UCSD-AML1 (cell line): ENCODE results near the gene SCML2.
A peak's percentile ranks its signal among the peaks of the same experiment; 100 is the strongest.
"Not testable (repeated sequence)": the region's sequence is repeated elsewhere in the genome, so short reads cannot be mapped to it uniquely, and the experiment has no call there.

ENCODE experiments used
- DNase-seq: peaks from one replicate; lab custom pipeline; 2025; ENCODE audit not compliant: unreplicated experiment; lab: John Stamatoyannopoulos, UW

SCML2 gene

DNA sequence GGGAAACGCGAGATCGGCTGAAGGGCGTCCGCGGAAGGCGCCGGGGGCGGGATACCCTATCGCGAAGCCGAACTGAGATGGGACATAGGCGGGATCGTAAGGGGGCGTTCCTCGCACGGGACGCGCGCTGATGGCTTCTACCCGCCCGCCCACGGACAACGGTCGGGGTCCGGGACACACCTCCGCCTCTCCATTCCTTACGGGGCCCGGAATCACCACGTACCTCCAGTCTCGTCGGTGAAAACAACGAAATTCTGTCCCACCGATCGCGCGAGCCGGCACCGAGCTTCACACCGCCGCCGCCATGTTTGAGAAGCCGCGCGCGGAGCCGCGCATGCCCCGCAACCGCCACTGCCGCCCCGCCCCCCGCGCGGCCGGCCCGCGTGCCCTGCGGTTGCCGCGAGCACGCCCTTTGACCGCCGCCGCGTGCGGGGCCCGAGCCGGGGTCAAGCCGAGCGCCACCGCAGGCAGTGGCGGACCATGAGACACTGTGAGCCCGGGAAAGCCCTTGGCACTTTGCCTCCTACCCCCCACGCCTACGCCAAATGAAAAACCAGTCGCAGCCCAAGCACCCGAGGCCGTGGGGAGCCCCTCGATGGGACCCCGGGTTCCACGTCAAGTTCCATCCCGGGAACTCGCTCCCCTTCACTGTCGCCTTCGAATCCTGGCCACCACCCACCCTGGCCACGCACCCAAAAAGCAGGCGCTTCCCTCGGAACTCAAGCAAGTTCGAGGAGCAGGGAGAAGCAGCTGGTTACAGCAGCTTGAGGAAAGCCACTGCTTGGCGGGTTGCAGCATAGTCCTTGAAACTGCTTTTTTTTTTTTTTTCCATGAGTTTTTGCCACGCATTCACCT is at the start of gene SCML2:
TSS of gene SCML2 (minus strand) at position 320 of the 855 bp plus-strand sequence. CDS start 20,617 bp downstream, outside the sequence.
- DNase-seq = no peak

DNA sequence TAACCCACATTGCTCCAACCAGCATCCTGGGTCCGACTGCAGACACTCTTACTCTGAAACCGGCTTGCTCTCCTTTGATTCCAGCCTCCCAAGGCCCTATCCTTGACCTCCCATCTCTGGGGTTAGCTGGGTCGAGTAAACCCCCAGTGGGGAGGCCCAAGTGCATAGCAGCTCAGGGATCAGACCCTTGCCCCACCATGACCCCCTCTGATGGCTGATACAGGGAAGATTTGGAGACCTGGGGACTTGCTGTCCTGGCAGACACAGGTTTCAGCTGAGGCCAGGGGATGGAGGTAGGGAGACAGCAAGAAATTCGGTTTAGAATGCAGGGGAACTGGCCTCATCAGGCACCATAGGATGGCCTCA is 47.3 kb upstream of the SCML2 start:
- DNase-seq = no peak

DNA sequence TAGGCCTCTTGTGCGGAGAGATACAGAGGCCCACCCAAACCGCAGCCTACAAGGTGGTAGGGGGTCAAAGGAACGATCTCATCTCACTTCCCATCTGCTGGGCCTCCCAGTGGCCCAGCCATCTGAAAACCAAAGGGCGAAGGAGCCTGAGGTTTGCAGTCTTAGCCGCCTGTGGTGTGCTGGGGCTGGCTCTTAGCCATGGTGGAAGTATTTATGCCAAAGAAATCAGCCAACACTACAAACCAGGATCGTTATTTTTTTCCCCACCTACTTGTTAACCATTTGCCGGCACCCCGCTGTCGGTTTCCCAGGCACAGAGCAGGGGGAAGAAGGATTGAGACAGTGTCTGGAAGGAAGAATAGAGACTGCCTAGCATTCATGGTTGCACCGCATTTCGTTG is 40.0 kb upstream of the SCML2 start:
- no peak for DNase-seq

DNA sequence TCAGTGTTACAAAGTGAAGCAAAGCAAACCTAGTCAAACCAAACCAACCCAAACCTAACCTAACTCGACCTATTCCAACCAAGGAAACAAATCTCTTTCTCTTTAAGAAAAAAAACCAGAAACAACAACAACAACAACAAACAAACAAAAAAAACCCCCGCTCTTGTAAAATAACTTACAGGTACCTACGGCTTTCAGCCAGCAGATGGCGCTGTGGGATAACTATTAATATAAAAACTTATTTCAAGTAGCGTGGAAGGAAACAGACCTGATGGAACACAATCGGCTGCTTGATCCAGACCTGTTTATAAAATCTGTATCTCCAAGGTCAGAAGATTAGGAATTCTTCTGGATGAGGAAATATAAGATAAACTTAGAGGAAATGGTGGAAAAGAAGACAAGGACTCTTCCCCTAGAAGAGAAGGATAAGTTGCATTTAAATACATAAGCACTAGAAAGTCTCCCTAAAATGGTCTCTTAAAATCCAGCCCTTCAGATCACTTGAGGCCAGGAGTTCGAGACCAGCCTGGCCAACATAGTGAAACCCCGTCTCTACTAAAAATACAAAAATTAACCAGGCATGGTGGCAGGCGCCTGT is 36.6 kb upstream of the SCML2 start:
- DNase-seq = peak; percentile 21

DNA sequence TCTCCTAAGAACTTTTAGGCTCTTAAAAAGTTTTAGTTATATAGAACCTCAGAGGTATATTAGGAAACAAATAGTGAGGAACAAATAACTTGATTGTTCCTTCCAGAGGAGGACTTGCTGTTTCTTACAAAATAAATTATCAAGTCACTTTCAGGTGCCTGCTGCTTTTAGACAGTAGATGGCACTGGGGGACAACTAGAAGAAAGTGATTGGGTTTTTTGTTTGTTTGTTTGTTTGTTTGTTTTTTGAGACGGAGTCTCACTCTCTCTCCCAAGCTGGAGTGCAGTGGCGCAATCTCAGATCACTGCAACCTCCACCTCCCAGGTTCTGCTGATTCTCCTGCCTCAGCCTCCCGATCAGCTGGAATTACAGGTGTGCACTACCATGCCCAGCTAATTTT is 35.5 kb upstream of the SCML2 start:
- DNase-seq = no peak

DNA sequence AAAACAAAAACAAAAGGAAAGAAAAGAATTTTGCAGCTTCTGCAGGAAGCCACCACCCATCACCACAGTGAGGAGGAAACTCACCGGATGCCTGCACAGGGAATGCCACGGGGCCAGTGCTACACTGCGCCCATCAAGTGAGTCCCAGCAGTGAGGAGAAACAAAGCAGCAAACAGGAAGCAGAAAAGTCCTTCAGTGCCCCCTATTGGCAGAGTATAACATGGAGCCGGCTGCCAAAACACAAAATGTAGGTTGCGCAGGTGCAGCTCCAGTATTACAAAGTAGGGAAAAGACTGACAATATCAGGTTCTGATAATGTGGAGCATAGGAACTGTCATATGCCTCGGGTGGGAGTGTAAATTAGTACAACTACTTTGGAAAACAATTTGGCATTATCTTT is 23.3 kb upstream of the SCML2 start:
- peak; percentile 21 for DNase-seq

DNA sequence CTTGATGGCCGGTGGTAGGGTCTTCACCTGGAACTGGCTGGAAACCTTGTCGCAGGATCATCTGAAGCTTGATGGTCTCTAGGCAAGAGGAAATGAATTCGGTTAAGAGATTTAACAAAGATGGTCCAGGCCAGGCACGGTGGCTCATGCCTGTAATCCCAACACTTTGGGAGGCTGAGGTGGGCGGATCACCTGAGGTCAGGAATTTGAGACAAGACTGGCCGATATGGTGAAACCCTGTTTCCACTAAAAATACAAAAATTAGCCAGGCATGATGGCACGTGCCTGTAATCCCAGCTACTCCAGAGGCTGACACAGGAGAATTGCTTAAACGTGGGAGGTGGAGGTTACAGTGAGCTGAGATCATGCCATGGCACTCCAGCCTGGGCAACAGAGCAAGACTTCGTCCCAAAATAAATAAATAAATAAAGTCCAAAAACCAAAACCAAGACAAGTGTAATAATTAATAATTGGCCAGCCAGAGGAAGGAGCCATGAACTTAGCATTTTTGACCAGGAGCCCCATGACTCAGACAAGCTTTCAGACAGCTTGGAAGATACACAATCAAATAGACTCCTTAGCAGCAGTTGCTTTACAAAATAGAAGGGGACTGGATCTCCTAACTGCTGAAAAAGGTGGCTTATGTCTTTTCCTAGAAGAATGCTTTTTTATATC is 20.8 kb upstream of the SCML2 start:
- not testable (repeated sequence) for DNase-seq

DNA sequence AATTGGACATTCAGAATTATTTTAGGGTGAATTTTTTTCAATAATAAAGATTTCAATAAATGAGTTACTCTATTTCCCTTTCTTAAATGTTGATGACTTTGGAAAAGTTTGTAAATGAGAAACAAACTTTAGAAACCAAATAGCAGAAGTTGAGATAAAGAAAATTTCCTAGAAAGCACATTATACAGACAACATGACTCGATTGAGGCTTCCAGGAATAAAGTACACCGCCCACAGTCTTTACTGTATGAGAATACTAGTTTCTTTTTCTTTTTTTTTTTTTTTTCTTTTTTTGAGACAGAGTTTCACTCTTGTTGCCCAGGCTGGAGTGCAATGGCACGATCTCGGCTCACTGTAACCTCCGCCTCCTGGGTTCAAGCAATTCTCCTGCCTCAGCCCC is 14.6 kb upstream of the SCML2 start:
- DNase-seq = not testable (repeated sequence)

DNA sequence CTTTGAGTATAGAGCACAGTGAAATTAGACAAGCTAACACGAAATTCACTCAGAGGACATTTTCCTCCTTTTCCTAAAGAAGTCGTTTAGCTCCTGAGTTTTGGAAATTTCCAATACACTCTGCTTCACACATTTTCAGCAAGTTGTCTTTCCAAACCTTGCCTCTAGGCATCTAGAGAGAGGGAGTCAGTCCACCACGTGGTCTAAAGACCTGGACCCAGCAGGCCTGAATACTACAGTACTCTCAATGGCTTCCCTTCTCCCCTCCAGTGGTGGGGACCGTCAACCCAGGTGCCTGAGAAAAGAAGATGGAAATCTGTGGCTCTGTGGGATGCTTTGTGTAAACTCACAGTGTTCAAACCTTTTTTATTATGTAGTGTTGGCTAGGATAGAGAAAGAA is 13.9 kb upstream of the SCML2 start:
- no peak for DNase-seq

DNA sequence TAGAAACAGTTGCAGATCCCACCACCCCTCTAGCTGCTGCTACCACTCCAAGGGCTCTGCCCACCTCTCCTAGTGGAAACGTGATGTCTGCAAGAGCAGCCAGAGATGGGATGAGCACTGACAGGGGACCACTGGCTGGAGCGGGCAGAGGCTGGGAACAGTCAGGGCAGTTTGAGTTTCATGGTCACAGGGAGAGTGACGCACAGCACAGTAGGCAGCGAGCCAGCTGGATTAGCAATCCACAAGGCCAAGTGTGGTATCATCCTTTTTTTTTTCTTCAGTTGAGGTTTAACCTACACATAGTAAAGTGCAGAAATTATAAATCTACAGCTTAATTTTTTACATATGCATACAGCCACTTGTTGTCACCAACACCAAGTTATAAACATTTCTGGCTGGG is 6.4 kb upstream of the SCML2 start:
- DNase-seq = no peak

DNA sequence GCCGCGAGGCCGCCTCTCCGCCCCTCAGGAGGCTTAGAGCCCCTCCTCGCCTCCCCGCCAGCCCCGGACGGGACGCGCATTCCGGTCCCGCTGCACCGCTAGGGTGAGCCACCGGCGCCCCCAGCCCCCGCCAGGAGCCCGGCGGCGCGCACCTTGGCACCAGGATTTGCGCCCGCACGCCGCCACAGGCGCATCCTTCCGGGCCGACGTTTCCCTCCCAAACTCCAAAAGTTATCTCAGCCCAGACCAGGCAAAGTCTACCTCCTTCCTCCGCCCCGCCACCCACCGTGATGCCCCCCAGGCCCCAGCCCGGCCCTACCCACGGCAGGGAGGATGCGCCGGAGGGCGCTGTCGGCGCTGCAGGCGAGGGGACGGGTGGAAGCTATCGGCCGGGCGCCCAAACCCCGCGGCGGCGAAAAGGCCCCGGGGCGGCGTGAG is 538 bp downstream of the SCML2 start:
- DNase-seq = no peak

DNA sequence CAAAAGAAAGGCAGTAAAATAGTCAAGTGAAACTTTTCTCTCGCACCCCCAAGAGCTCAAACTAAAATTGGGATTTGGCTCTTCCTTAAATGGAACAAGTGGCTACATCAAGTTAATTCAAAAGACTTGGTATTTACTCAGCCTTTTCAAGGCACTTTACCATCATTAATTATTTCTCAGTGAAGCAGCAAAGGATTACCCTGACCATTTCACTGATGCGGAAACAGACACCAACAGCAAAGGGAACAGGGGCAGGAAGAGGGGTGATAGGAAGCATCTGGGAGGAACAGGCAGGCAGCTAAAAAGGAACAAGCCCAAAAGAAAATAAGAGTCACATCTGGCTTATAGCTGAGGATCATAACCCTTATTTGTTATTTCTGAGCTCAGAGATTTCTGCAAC is 2.7 kb downstream of the SCML2 start:
- DNase-seq = no peak

DNA sequence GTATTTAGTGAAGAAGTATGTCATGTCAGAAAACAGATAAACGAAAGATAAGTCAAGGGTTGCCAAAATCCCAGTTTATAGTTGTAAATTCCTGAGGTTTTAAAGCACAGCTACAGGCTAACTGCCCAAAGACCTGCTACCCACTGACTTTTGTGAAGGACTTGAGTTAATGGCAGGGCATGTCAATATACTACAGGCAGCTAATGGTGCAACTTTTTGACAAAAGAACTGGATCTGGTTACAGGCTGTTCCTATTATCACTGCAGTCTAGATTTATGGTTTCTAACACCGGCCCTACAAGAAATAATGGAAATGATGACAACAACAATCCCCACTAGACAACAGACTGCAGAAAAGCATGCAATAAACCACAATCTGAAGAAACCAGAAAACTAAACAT is 6.4 kb downstream of the SCML2 start:
- DNase-seq = no peak

DNA sequence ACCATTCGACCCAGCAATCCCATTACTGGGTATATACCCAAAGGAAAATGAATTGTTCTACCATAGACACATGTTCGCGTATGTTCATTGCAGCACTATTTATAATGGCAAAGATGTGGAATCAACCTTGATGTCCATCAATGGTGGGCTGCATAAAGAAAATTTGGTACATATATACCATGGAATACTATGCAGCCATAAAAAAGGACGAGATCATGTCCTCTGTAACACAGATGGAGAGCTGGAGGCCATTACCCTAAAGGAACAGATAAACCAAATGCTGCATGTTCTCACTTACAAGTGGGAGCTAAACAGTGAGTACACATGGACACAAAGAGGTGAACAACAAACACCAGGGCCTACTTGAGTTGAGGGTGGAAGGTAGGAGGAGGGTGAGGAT is 45.1 kb downstream of the SCML2 start:
- DNase-seq = no peak

DNA sequence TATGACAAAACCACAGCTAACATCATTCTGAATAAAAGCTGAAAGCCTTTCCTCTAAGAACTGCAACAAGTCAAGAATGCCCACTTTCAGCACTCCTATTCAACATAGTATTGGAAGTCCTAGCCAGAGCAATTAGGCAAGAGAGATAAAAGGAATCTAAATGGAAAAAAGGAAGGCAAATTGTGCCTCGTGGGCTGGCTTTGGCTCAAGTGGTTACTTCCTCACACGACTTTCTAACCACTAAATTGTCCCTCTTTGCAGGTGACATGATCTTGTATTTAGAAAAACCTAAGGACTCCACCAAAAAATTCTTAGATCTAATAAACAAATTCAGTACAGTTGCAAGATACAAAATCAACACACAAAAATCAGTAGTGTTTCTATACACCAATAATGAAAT is 57.2 kb downstream of the SCML2 start:
- no peak for DNase-seq

DNA sequence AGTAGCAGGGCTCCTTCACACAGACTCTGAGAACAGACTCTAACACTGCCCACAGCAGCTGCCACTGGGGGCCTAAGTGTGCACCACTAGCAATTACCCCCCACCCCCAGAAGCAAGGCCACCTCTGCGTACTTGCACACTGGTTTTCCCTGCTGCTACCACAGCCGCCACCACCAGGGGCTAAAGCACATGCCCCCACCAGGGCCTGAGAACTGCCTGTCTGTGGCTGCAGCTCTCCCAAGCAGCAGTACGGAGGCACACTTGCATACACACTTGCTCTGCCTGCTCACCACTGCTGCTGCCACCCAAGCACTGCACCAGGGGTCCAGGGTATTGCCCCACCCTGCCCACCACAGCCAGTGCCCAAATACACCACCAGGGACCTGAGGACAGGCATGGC is 59.6 kb downstream of the SCML2 start:
- no peak for DNase-seq

DNA sequence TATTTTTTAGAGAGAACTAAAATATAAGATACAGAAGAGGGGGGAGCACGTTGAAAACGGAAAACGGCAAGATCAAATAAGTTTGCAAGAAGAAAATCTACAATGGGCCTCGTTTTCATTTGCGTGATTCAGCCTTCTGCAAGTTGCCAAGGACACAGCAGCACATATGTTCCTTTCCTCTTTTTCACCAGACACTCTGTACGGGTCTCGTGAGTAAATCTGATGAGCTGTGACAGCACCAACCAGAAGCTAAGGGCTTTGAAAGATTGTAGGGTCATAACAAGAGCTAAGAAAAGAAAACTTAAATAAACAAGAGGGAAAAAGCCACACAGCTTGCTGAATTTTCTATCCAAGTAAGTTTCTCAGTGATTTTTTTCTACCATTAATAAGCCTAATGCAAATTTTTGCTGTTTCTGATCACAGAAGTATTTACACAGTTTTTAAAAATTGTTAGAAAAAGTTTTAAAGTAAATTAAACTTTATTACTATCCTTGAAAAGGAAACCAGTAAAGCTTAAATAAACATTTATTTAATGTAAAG is 63.4 kb downstream of the SCML2 start:
- DNase-seq = no peak

DNA sequence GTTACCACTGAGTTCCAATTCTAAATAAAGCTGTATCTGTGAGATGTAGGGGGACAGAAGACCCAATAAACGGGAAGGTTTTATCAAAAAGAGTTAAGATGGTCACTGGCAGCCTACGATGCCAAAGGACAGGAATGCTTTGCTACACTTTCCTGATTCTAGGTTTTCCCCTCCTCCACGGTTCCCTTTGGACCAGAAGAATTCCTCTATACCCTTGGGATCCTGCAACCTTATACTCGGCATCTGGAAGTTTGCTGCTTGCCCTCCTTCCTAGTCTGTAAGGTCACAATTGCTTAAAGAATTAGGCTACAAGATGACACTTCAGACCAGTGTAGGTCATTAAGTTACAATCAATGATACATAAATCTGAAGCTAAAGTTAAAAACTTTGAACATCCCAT is 64.3 kb downstream of the SCML2 start:
- DNase-seq = no peak

DNA sequence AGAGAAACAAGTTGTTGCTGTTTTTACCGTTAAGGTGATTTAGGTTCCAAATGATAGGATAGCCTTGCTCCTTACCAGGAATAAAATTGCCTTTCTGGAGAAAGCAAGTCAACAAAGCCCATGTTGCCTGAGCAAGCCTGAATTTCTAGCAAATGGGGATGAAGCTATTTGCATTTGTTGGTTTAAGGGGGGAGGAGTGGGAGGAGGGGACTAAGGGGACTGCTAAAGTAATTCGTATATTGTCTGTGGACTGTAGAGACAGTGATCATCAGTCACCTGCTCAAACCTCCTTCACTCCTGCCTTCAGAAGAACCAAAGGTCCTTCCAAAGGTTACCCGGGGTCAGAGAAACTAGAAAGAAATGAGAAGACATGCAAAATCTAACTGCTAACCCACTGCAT is 65.8 kb downstream of the SCML2 start:
- no peak for DNase-seq

DNA sequence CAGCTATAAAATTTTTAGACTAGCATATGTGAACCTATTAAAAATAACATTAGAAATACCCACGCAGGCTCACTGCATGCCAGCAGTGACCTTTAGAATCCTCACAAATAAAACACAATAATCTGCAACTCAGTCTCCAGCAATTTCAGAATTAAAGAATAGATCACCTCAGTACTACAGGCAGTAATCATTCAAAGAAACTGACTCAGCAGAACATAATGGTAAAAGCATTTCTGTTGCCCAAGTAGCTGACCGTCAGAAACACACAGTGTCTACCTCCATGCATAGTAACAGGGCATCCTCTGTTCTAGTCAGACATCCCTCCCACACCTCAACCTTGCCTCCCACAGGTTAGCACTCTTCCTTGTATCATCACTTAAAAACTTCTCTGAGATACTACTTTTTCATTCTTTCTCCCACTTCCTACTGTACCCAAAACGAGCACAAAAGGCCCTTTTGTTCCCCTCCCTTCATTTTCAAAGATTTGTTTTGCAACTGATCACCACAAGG is 68.1 kb downstream of the SCML2 start:
- DNase-seq = no peak

DNA sequence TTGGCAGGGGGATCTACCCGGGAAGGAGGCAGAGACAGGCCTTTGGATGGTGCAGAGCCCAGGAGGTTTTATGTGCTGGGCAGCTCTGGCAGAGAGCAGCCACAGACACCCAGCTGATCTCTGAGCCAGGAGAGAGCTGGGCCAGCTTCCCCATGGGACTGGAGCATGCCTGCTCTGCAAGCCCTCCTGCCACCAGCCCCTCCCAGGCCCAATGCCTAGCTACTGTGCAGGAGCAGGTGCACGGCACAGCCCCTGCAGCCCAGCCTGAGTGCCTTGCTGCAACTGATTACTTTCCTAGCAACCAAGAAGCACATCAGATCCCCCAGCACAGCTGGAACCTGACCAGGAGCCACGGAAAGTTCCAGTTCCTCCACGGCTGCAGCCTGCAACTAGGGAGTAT is 76.0 kb downstream of the SCML2 start:
- DNase-seq = no peak

DNA sequence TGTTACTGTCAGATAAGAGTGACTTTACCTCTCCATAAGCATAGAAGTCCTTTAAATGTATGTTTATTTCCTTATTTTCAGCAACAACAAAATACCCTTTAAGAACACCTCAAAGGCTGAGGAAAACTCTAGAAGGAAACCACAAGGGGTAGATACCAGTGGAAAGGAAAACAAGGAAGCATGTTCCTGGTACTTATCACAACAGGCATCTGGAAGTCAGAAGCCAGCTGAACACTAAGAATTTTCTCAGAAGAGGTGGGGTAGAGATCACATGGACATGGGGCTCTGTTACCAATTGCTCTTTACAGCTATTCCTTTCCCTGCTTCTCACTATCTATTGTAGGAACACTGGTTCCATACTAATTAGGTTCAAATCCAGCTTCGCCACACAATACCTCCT is 82.3 kb downstream of the SCML2 start:
- DNase-seq = no peak
